Measurements from ENCODE around the gene PLD5.

The PLD5 gene

DNA sequence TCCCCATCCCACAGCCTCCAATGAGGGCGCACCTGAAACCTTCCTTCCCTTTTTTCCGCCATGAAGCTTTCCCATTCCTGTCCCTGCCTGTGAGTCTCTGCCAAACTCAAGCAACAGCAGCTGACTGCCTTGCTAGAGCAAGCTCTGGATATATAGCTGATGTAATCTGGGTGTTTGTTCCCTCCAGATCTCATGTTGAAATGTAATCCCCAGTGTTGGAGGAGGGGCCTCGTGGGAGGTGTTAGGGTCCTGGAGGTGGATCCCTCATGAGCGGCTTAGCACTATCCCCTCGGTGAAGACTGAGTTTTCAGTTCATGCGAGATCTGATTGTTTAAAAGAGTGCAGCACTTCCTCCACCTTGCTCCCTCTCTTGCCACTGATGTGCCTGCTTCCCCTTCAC is 321.2 kb downstream of the PLD5 start:
- no peaks in the 10 kb centered on the region for H4K20me1 ChIP-seq (ENCODE audit: insufficient read depth, low read length)
- H3K4me3 ChIP-seq (ENCODE audit: low read depth, low read length, poor library complexity, severe bottlenecking) = no peak overlapping the region
- H3K4me1 ChIP-seq (ENCODE audit: insufficient read depth, low read length, severe bottlenecking) = no peaks in the 10 kb centered on the region

DNA sequence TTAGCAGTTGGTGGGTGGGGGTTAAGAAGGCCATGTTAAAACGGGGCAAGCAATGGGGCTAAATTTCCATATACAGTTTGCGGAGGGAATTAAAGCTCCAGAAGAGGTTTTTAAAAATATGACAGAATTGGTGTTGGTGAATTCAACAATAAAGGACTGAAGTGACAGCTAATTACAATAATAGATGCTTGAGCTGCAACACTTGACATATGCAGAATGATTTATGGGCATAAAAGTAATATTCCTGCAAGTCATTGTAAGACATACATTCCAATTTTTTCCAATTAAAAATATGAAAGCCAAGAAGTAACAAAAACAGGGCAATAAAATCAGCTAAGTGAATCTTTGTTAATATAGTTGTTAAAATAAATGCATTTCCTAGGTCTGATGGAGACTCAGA is 323.4 kb downstream of the PLD5 start:
- Histone ChIP-seq H3K4me3 (ENCODE audit: low read depth, low read length, poor library complexity, severe bottlenecking) (no peak overlapping the region), H3K4me1 (ENCODE audit: insufficient read depth, low read length, severe bottlenecking) (no peaks in the 10 kb centered on the region), H3K4me2 (ENCODE audit: low read length) (no peak overlapping the region), H4K20me1 (ENCODE audit: insufficient read depth, low read length) (no peaks in the 10 kb centered on the region), H3K36me3 (ENCODE audit: insufficient read depth, low read length) (no peaks in the 10 kb centered on the region), H3K9ac (ENCODE audit: low read length) (no peak overlapping the region), H3K79me2 (ENCODE audit: insufficient read depth, low read length) (no peaks in the 10 kb centered on the region), H3K27ac (ENCODE audit: low read depth, low read length, poor library complexity, severe bottlenecking) (no peak overlapping the region), H3K27me3 (ENCODE audit: insufficient read depth, low read length) (no peaks in the 10 kb centered on the region), H3K9me2 (ENCODE audit: low read depth, low read length) (no peaks in the 10 kb centered on the region), H2AFZ (ENCODE audit: low read length) (no peak overlapping the region), H3F3A (ENCODE audit: insufficient read depth, low read length) (no peaks in the 10 kb centered on the region), H3K9me3 (ENCODE audit: low read length) (no peaks in the 10 kb centered on the region)
- TF ChIP-seq, protein P1, sequence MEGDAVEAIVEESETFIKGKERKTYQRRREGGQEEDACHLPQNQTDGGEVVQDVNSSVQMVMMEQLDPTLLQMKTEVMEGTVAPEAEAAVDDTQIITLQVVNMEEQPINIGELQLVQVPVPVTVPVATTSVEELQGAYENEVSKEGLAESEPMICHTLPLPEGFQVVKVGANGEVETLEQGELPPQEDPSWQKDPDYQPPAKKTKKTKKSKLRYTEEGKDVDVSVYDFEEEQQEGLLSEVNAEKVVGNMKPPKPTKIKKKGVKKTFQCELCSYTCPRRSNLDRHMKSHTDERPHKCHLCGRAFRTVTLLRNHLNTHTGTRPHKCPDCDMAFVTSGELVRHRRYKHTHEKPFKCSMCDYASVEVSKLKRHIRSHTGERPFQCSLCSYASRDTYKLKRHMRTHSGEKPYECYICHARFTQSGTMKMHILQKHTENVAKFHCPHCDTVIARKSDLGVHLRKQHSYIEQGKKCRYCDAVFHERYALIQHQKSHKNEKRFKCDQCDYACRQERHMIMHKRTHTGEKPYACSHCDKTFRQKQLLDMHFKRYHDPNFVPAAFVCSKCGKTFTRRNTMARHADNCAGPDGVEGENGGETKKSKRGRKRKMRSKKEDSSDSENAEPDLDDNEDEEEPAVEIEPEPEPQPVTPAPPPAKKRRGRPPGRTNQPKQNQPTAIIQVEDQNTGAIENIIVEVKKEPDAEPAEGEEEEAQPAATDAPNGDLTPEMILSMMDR (IDR thresholded peaks at IDR 0.05; ENCODE audit: low read length) = no peak
- TF ChIP-seq EZH2 (IDR thresholded peaks at IDR 0.05; ENCODE audit: borderline replicate concordance, low read length) = no peak

More for the DNA sequence above, 321.2 kb downstream of the PLD5 start:
- Histone ChIP-seq H3K79me2 (ENCODE audit: insufficient read depth, low read length) (no peaks in the 10 kb centered on the region), H3K27me3 (ENCODE audit: insufficient read depth, low read length) (no peaks in the 10 kb centered on the region), H3K4me2 (ENCODE audit: low read length) (no peak overlapping the region), H2AFZ (ENCODE audit: low read length) (no peak overlapping the region), H3F3A (ENCODE audit: insufficient read depth, low read length) (no peaks in the 10 kb centered on the region), H3K9me2 (ENCODE audit: low read depth, low read length) (no peaks in the 10 kb centered on the region), H3K9me3 (ENCODE audit: low read length) (no peaks in the 10 kb centered on the region), H3K9ac (ENCODE audit: low read length) (no peak overlapping the region), H3K36me3 (ENCODE audit: insufficient read depth, low read length) (no peaks in the 10 kb centered on the region), H3K27ac (ENCODE audit: low read depth, low read length, poor library complexity, severe bottlenecking) (no peak overlapping the region)
- no peak for TF ChIP-seq EZH2 (IDR thresholded peaks at IDR 0.05; ENCODE audit: borderline replicate concordance, low read length)
- TF ChIP-seq, protein P1 (IDR thresholded peaks at IDR 0.05; ENCODE audit: low read length) = no peak

DNA sequence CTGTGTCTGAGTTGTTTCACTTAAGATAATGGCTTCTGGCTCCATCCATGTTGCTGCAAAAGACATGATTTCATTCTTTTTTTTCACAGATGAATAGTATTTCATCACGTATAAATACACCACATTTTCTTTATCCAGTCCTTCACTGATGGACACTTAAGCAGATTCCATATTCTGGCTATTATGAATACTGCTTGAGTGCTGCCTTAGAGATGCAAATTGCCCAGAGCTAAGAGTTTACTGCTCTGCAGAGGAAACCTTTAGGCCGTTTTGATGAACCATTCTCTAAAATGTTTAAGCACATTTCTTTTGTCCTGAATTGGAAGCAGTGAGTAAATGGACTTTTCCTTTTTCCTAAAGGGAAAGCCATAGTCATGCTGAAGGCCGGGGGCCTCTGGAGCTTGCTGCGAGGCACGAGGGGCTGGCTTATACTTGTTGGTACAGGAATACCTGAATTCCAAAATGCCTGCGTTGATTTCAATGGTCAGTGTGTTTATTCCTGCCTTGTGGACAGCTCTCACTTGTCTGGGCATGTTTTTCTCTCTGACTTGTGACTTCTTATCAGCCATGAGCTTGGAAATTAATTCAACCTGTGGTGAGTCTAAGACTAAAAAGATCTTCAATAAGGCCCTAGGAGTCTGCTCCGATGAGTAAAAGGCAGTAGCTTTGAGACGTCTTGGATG is 324.6 kb downstream of the PLD5 start:
- no peaks in the 10 kb centered on the region for H3K9me3 ChIP-seq (ENCODE audit: low read length)
- no peak overlapping the region for H3K27ac ChIP-seq (ENCODE audit: low read depth, low read length, poor library complexity, severe bottlenecking)
- no peaks in the 10 kb centered on the region for H3K27me3 ChIP-seq (ENCODE audit: insufficient read depth, low read length)

More for the DNA sequence above, 324.6 kb downstream of the PLD5 start:
- H3K9ac ChIP-seq (ENCODE audit: low read length) = no peak overlapping the region
- TF ChIP-seq EZH2 (IDR thresholded peaks at IDR 0.05; ENCODE audit: borderline replicate concordance, low read length) = no peak
- TF ChIP-seq, protein P1 (IDR thresholded peaks at IDR 0.05; ENCODE audit: low read length) = no peak
- no peaks in the 10 kb centered on the region for H3F3A ChIP-seq (ENCODE audit: insufficient read depth, low read length)
- H4K20me1 ChIP-seq (ENCODE audit: insufficient read depth, low read length) = no peaks in the 10 kb centered on the region
- H3K79me2 ChIP-seq (ENCODE audit: insufficient read depth, low read length) = no peaks in the 10 kb centered on the region
- no peaks in the 10 kb centered on the region for H3K9me2 ChIP-seq (ENCODE audit: low read depth, low read length)
- H2AFZ ChIP-seq (ENCODE audit: low read length) = no peak overlapping the region
- no peaks in the 10 kb centered on the region for H3K36me3 ChIP-seq (ENCODE audit: insufficient read depth, low read length)
- H3K4me1 ChIP-seq (ENCODE audit: insufficient read depth, low read length, severe bottlenecking) = no peaks in the 10 kb centered on the region
- H3K4me3 ChIP-seq (ENCODE audit: low read depth, low read length, poor library complexity, severe bottlenecking) = no peak overlapping the region
- no peak overlapping the region for H3K4me2 ChIP-seq (ENCODE audit: low read length)

Data from OCI-LY1 (cell line).